HG03439 (cell line): ENCODE measurements around the gene FANK1.
A peak's percentile ranks its signal among the peaks of the same experiment; 100 is the strongest.
"Not testable (repeated sequence)": the region's sequence is repeated elsewhere in the genome, so short reads cannot be mapped to it uniquely, and the experiment has no call there.

Experiments used
- ATAC-seq: cut with Tn5 transposase; IDR thresholded peaks from one replicate; pipeline ENCODE4 v1.9.1; 2021; ENCODE audit warnings: mild to moderate bottlenecking, moderate library complexity; ENCODE audit not compliant: unreplicated experiment

The FANK1 gene

DNA sequence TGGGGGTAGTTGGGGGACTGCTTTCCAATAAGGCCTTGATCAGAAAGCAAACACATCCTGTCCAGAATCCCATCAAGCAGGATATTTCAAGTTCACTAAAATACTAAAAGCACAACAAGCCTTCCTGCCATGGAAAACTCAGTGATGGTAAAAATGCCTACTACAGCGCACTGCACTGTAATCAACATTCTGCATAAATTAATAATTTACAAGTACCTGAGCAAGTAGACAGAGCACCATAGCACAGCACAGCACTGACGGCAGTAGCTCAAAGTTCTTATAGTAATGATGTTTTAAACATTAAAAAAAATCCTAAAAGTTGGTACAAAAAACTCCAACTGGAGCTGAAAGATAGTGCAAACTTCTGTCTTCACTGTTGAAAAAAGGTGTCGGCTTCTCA is 120.5 kb downstream of the FANK1 start:
- no peak for ATAC-seq

DNA sequence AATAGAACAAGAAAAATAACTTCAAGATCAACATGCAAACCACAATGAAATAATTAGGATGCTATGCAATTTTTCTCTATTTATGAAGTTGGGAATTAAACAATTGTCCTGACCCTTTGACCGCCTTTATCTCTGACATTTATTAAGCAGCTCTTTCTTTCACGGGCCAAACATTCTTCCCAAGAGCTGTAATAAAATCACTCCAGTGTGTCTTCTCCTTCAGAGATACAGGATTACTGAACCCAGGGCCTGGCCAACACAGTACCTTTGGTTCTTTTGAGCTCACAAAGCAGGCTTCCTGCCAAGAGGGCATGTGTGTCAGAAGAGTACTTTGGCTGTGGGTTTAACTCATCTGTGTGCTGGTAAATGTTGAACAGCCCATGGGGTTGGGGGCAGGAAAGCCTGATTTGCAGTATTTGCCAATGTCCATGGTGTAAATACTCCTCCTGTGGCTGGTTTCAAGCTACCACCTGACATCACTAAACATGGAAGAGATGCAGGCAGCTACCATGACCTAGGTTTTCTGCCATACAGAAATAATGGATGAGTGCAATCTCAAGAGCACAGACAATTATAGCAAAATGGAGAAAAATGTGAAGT is 121.7 kb downstream of the FANK1 start:
- no peak for ATAC-seq

DNA sequence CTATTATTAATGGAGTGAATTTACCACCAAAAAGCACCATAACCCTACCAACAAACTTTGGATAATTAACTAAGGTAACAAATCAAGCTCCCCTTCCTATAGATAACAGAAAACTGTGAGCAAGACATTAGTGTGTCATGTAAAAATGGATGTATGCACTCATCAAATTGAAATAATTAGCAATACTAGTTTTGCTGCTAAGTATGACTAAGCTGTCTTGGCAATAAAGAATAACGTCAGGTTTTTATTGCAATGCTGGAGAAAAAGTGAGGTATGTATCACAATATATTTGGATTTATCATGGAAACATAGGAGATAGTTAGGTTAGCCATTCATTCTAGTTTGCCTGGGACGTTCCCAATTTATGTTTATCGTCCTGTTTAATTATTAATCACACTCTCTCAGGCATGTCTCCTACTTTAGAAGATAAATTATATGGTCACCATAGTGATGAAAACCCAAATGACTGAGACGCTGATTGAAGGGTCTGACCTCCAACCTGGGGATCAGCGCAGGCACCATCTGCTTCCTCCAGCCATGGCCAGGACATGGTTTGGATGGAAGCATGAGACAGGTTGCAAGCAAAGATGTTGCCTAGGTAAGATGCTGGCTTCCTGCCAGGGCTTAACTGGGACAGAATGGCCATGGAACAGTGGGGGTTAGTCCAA is 125.6 kb downstream of the FANK1 start:
- no peak for ATAC-seq

DNA sequence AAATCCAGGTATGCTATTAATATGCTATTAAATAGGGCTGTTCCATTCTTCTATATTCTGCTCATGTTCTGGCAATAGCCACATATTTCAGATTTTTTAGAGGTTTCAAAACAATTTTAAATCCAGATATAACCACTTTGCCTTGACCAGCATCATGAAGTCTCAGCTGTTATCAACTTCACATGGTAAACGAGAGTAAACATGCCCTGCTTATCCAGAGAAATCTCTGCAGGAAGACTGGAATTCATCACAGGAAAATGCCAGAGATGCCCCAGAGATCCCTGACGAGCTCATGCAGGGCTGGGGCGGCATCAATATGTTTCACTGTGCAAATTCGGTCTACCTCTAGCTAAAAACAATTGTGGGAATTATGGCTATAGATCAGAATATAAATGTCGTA is 126.5 kb downstream of the FANK1 start:
- ATAC-seq, result no peak

DNA sequence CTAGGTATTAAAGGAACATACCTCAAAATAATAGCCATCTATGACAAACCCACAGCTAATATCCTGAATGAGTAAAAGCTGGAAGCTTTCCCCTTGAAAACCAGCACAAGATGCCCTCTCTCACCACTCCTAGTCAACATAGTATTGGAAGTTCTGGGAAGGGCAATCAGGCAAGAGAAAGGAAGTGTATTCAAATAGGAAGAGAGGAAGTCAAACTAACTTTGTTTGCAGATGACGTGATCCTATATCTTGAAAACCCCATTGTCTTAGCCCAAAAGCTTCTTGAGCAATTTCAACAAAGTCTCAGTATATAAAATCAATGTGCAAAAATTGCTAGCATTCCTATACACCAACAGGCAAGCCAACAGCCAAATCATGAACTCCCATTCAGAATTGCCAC is 131.3 kb downstream of the FANK1 start:
- ATAC-seq, result no peak

DNA sequence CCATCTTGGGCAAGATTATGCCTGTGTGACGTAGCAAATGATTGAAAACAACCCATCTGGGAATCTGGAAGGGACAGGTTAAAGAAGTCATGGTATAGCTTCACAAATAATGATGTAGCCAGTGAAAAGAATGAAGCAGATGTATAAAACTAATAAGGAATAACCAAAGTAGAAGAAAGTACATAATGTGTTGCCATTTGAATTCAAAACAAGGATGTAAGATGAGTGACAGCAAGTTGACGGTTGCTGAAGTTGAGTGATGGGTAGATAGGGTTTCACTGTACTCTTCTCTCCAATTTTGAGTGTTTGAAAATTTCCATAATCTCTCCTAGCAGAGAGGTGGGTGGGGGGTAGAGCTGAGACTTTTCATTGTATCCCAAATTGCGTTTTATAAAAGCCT is 133.6 kb downstream of the FANK1 start:
- no peak for ATAC-seq

DNA sequence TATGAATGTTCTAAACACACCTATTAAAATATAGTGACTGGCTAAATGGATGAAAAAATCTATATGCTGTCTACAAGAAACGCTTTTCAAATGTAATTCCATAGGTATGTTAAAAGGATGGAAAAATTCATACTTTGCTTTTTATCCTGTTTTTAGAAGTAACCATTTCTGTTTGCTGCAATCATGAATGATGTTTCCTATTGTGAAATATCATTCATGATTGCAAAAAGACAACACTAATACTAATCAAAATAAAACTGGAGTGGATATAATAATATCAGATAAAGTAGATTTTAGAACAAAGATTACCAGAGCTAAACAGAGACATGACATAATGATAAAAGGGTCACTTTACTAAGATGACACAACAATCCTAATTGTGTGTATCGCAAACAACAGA is 138.2 kb downstream of the FANK1 start:
- ATAC-seq, result no peak

DNA sequence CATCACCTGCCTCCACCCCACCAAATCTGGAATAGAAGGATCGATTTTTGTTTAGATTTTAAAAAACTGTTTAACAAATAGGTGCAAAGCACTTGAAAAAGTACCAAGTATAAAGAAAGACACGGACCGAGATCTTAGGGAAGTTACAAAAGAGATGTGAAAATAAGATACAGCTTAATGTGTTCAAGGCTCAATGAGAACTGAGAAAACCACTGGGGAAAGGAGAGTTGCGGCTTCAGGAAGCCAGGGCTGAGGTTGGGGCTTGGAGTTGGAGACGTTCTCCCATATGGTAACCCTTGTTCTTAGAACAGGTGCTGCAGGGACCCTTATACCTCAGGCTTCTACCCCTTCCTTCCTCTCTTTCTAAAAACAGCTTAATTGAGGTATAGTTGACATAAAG is 140.2 kb downstream of the FANK1 start:
- no peak for ATAC-seq

DNA sequence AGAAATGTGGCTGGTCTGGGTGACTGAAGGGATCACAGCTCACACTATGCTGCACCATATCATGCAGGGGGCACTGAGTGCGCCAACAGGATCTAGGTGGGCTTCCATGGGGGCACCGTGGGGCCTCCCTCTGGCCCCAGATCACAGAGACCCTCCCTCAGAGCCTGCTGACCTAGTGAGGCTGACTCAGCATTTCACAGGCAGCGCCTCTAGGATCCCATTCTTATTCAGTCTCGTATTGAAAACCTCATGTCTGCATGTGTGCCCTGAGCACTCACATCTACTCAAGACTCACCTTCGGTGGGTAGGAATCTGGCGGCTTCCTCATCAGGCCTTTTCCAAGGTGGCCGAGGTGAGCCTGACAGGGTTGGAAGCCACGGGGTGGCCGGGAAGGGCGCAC is 141.6 kb downstream of the FANK1 start:
- ATAC-seq, result no peak

DNA sequence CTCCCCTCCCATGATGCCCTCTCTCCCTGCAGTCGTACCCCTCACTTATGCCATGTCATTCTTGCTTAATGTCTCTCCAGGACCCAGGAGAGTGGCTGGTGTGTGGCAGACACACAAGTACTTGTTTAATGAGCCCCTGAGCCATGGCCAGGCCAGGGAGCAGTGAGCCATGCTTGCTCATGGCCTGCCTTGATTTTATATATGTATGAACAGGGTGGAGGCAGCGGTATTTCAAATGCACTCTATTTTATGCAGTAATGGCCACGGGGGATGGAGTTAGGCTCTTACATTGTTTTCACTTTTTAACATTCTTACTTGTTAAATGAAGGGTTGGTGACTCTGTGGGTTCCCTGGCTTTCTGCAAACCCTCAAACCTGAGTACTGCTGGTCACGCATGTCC is 144.8 kb downstream of the FANK1 start:
- no peak for ATAC-seq

DNA sequence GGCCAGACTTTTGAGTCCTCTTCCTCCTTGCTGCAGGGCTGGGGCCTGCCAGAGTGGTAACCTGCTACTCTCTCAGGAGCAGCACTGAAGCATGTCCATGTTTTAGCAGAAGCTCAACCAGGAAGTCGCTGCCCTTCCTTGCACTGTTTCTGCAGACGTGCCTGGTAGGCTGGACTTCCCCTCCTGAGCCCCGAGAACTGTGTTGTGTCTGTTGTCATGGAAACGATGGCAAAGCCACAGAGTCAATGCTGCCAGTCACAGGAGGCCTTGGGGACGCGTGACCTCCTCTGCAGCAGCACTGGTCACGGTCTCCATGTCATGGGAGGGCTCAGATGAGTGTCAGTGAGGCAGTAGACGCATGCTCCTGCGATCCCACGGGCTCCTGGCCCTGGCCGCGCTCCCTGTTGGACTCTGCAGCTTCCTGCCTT is 145.5 kb downstream of the FANK1 start:
- ATAC-seq, result peak; percentile 100

DNA sequence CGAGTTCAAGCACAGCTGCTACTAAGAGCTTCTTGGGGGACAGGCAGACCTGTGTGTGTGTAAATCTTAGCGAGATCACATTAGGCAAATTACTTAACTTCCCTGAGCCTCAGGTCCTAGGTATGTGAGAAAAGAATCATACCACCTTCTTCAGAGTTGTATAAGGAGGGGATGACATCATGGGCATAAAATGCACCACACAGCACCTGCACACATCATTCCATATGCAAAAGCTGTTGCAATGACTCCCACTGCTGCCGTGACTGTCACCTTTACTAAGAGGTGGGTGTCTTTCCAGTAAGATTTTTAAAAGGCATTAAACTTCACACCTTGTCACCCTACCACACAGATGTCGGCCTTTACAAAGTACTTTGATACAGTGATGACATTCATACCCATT is 146.0 kb downstream of the FANK1 start:
- no peak for ATAC-seq

DNA sequence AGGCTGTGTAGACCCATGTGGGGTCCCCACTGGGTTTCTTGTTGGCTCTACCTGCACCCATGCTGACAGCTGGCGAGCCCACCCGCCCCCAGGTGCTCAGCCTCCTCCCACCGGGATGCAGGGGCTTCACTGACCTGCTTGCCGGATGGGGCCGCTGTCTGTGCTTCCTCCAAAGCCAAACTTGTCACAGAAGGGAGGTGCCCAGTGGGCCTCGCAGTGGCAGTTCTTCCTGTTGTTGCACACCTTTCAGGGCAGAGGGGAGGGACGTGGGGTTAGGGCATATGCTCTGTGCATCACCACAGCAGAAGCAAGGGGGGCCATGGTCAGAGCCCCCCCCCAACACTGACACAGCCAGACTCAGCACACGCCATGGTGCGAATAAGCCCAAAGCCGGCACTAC is 146.5 kb downstream of the FANK1 start:
- no peak for ATAC-seq

DNA sequence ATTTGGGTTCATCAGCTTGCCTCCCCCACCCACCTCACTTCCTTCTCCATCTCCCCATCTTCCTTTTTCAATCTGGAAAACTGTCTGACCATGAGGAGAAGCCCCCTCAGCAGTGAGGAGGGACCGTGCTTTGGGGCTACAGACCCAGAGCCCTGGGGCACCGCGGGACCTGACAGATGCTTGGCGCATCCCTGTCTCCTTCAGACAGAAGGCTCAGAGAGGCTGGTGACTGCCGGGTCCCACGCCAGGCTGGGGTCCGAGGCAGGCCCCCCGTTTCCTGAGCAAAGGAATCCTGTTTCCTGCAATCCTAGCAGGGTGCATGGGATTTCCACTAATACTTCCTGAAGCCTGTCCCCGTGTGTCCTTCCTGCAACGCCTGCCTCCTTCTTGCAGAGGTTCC is 147.0 kb downstream of the FANK1 start:
- ATAC-seq, result no peak

DNA sequence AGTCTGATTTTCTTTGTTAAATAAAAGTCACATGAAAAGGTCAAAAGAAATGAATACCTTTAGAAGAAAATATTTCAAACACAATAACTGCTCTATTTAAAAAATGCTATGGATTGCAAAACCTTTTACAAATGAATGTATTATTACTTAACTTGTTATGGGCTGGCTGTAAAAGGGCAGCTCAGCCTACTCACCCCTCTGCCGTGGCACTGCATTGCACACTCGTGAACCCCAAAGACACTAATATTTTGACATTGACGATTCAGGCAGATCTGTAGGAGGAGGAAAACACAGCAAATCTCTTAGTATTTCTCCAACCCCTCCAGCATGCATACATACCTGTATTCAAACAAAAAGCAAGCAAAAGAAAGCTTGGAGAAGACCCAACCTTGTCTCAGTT is 149.5 kb downstream of the FANK1 start:
- ATAC-seq, result no peak

DNA sequence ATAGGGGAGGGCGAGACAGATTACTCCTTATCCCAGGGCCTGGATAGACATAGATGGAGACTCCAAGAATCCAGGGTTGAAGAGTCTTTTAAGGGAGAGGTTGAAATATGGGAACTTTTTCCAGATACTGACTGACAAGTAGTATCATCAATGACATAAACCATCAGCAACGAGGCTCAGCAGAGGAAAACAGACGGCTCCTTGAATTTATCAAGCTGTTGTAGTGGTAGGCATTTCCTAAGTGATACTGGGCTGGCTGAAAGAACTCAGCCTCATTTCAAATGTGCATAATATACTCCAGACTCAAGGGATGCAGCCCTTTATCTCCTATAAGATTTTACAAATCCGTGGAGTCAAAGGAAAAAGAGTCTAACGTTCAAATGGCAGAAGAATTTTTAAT is 150.5 kb downstream of the FANK1 start:
- ATAC-seq, result no peak

DNA sequence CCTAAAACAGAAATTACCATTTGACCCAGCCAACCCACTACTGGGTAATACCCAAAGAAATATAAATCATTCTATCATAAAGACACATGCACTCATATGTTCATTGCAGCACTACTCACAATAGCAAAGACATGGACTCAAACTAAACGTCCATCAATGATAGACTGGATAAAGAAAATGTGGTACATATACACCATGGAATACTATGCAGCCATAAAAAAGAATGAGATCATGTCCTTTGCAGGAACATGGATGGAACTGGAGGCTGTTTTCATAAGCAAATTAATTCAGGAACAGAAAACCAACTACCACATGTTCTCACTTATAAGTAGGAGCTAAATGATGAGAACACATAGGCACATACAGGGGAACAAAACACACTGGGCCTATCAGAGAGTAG is 151.4 kb downstream of the FANK1 start:
- ATAC-seq, result not testable (repeated sequence)

DNA sequence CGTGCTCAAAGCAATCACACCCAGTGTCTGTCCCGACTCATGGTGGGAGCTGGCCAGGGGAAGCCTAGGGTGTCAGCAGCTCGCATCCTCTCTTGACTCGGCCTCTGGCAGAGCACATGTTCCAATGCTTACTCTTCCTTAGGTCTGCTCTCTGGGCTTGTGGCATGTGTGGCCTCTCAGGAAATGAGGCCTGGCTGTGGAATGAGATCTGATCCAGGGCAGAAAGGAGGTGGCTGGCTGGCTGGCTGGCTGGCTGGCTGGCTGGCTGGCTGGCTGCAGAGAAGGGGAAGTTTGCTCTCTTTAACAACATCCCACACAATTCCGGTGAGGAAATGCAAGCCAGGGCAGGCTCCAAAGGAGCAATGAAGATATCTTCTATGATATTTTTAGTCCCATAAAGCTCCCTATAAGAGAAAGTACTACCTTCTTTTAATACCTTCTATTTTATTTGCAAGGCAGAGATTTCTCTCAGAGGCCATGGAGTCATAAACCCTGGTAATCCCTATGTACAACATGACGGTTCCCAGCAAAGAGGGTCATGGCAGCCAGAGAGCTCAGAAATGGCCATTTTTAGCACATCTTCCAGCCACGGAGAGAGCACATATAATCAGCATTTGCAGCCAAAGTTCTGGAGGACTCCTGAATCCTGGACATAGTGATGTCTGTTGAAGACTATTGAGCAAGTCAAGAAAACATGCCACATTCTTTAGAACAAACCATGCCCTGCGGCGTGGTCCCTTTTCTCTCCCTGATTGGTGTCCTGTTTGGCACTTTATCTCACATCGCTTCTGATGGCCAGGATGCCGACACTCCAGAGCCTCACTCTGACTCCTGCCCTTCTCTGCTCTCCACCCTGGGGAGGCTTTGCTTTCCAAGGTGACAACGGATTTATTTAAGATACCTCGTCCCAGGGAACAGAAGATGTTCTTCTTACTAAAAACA is 153.7 kb downstream of the FANK1 start:
- ATAC-seq, result no peak

DNA sequence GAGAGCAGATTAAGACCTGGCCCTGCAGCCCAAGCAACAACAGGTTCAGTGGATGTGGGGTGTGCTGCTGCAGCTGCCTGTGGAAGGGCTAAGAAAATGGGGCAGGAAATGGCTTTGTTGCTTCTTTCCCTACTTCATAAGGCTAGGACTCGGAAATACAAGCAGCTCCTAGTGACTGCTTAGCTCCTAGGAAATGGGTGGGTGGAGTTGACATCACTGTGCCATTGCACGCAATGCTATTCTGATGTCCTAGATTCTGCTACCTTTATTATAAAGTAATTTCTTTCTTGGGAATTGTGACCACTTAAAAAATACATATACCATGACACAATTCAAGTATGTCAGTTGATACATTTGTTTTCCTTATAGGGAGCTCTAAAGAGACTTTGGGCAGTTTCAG is 155.8 kb downstream of the FANK1 start:
- ATAC-seq, result no peak

DNA sequence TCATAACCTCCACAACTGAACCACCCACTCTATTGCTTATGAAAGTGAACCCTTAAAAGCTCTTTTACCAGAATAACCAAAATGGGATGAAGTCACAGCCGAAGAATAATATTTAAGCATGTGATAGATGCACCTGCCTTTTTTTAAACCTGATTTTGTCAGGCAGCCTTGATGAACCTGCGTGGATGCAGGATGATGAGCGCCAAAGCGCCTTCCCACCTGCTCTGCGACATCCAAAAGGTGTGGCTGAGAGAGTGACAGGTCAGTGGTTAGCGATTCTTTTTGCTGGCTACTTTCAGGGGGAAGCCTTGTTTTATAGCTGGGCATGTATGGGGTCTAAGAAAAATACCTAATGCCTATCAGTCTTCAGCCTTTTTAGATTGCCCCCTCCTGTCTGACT is 157.8 kb downstream of the FANK1 start:
- ATAC-seq, result no peak

DNA sequence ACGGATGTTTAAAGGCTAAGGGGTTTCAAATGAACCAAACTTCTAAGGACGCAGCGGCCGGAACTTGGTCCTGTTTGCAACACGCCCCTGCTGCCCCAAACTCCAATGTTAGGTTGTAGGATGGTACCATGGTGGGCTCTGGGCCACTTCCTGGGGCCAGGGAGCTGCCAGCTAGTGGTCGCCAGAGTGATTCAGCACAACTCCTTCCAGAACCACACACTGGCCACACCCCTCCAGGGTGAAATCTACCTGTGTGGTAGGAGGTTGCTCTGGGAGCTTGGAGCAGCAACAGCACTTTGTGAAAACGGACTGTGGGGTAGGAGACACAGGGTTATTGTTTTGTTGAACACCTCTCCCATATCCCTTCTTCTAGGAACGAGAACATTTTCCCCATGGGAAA is 161.1 kb downstream of the FANK1 start:
- ATAC-seq, result no peak

DNA sequence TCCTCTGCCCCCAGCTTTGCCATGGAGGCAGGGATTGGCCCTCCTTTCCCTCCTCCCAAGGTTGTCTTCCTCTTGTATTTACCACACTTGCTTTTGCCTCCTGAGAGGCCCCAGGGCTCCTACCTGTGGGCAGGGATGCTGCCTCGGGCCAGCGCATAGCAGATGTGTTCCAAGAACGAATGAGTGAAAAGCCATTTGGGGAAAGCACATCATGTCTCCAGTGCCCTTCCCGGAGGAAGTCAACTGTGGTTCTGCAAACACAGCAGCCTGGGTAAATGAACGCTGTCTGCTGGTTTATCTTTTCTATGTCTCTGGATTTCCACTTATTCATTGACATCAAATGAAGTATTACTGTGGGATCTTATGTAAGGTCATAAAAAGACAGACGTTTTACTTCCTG is 161.7 kb downstream of the FANK1 start:
- ATAC-seq, result no peak
